Peyer's patch (tissue), 4 donors: ENCODE measurements around the gene FBXO41.

Experiments
- CTCF ChIP-seq, 6 experiments: fragments of 450-650 bp in 4 of 6; fragments of 200-600 bp in 2 of 6; sonication (generic) in 1 of 6; IDR thresholded peaks; one replicate each; pipeline ENCODE4 v1.5.1; 2017 to 2019; ENCODE audit warnings: antibody characterized with exemption in 6 of 6, mild to moderate bottlenecking in 3 of 6, moderate library complexity in 1 of 6
- POLR2A ChIP-seq, 2 donors: fragments of 450-650 bp; IDR thresholded peaks; one replicate each; pipeline ENCODE4 v1.5.1; 2017; ENCODE audit warnings: antibody characterized with exemption in 2 of 2, mild to moderate bottlenecking in 2 of 2, moderate library complexity in 2 of 2

GRCh38 chr2:73291093-73291460 is 6.8 kb upstream of the FBXO41 start:
- TF ChIP-seq CTCF (IDR thresholded peaks at IDR 0.05), result no peak
- no peak for TF ChIP-seq POLR2A (IDR thresholded peaks at IDR 0.05)
